Activated CD4-positive, alpha-beta memory T cell treated with anti-CD3 and anti-CD28 coated beads for 36 hours (primary cell): ENCODE data around the gene TCF7L1. TPM values are rescaled to one million over a fixed set of nuclear protein-coding genes. Genes with fewer than 3 reads are reported as not detected.

Experiments used
- CTCF ChIA-PET: fragments of 350-600 bp; sonication (Branson Sonifier 250); formaldehyde crosslinking; loops from one replicate; lab custom pipeline; 2021; ENCODE audit warnings: antibody characterized with exemption, inconsistent platforms; lab: Charles Lee
- POLR2A ChIA-PET: fragments of 350-600 bp; sonication (Branson Sonifier 250); formaldehyde crosslinking; loops from one replicate; lab custom pipeline; 2021; ENCODE audit warnings: antibody characterized with exemption; lab: Charles Lee
- DNase-seq: peaks from one replicate; pipeline ENCODE4 v3.0.0-alpha.2; 2020
- H3K27ac Mint-ChIP-seq: one replicate; pipeline ENCODE4 v1.8.0; 2021; ENCODE audit warnings: mixed read lengths
- H3K27me3 Mint-ChIP-seq: one replicate; pipeline ENCODE4 v1.8.0; 2021; ENCODE audit warnings: mixed read lengths
- H3K36me3 Mint-ChIP-seq: one replicate; pipeline ENCODE4 v1.8.0; 2021; ENCODE audit warnings: mixed read lengths
- H3K4me1 Mint-ChIP-seq: one replicate; pipeline ENCODE4 v1.8.0; 2021; ENCODE audit warnings: low read depth, mixed read lengths
- H3K4me3 Mint-ChIP-seq: one replicate; pipeline ENCODE4 v1.8.0; 2021; ENCODE audit warnings: mild to moderate bottlenecking, mixed read lengths
- H3K9me3 Mint-ChIP-seq: one replicate; pipeline ENCODE4 v1.8.0; 2021; ENCODE audit warnings: mixed read lengths
- intact Hi-C: fragments of 100-400 bp; cut with micrococcal nuclease; formaldehyde crosslinking; loops from one replicate; pipeline ENCODE4 v1.15.1; 2023
- total RNA-seq, 2 experiments: library from RNA; stranded (reverse); gene quantifications; one replicate each; pipeline ENCODE4 v1.2.3, GENCODE V29; 2021

The TCF7L1 gene
- total RNA-seq, 2 experiments from 2014 or later, result 0.07 TPM; not detected in 1

GRCh38 chr2:85216927-85217326, 83.7 kb downstream of the TCF7L1 start:
- no peaks in the 10 kb centered on the region for H3K4me1 Mint-ChIP-seq
- no peak for DNase-seq
- intact Hi-C loops, result no loop called here
- no peaks in the 10 kb centered on the region for H3K9me3 Mint-ChIP-seq
- ChIA-PET CTCF (no interaction called here), POLR2A (no interaction called here)
- H3K27me3 Mint-ChIP-seq, result peaks cover 16% of the 10 kb centered on the region
- H3K36me3 Mint-ChIP-seq, result no peaks in the 10 kb centered on the region
- H3K4me3 Mint-ChIP-seq, result no peak overlapping the region
- no peak overlapping the region for H3K27ac Mint-ChIP-seq

GRCh38 chr2:85221067-85221691, 88.0 kb downstream of the TCF7L1 start:
- POLR2A ChIA-PET, result no interaction called here
- Mint-ChIP-seq H3K27me3 (peaks cover 17% of the 10 kb centered on the region), H3K36me3 (no peaks in the 10 kb centered on the region), H3K4me3 (no peak overlapping the region), H3K4me1 (no peaks in the 10 kb centered on the region), H3K9me3 (no peaks in the 10 kb centered on the region), H3K27ac (no peak overlapping the region)
- CTCF ChIA-PET, result interaction anchor here (1.5 kb wide), 1 partner anchor 79 kb away, joined by 3 read pairs; no protein-coding TSS in a partner anchor
- DNase-seq, result no peak
- intact Hi-C loops, result no loop called here

- Mint-ChIP-seq H3K27ac (no peak overlapping the region), H3K9me3 (no peaks in the 10 kb centered on the region), H3K36me3 (no peaks in the 10 kb centered on the region), H3K4me3 (no peak overlapping the region), H3K27me3 (peaks cover 13% of the 10 kb centered on the region), H3K4me1 (no peaks in the 10 kb centered on the region)
- POLR2A ChIA-PET, result no interaction called here
- intact Hi-C loops, result no loop called here
- CTCF ChIA-PET, result no interaction called here
- no peak for DNase-seq
Observed at GRCh38 chr2:85222792-85223191, 89.6 kb downstream of the TCF7L1 start.

- POLR2A ChIA-PET, result no interaction called here
- Mint-ChIP-seq H3K9me3 (no peaks in the 10 kb centered on the region), H3K4me1 (peaks cover 2% of the 10 kb centered on the region), H3K27me3 (peaks cover 13% of the 10 kb centered on the region), H3K36me3 (no peaks in the 10 kb centered on the region), H3K4me3 (no peak overlapping the region), H3K27ac (no peak overlapping the region)
- DNase-seq, result no peak
- intact Hi-C loops, result no loop called here
- CTCF ChIA-PET, result interaction anchor here (1.0 kb wide), 1 partner anchor 74 kb away, joined by 4 read pairs; no protein-coding TSS in a partner anchor
Observed at GRCh38 chr2:85226783-85227182, 93.6 kb downstream of the TCF7L1 start.

- no peaks in the 10 kb centered on the region for H3K36me3 Mint-ChIP-seq
- peaks cover 2% of the 10 kb centered on the region for H3K4me1 Mint-ChIP-seq
- no peaks in the 10 kb centered on the region for H3K9me3 Mint-ChIP-seq
- intact Hi-C loops, result no loop called here
- no peak overlapping the region for H3K27ac Mint-ChIP-seq
- no peak for DNase-seq
- ChIA-PET POLR2A (no interaction called here), CTCF (interaction anchor here (1.2 kb wide), 1 partner anchor 70 kb away, joined by 3 read pairs; no protein-coding TSS in a partner anchor)
- H3K27me3 Mint-ChIP-seq, result peaks cover 7% of the 10 kb centered on the region
- H3K4me3 Mint-ChIP-seq, result no peak overlapping the region
Observed at GRCh38 chr2:85230679-85231467, 97.7 kb downstream of the TCF7L1 start.

GRCh38 chr2:85231468-85231805, 98.2 kb downstream of the TCF7L1 start:
- ChIA-PET CTCF (interaction anchor here (1.2 kb wide), 1 partner anchor 69 kb away, joined by 3 read pairs; no protein-coding TSS in a partner anchor), POLR2A (no interaction called here)
- Mint-ChIP-seq H3K36me3 (no peaks in the 10 kb centered on the region), H3K27me3 (peaks cover 9% of the 10 kb centered on the region), H3K9me3 (no peaks in the 10 kb centered on the region), H3K27ac (no peak overlapping the region), H3K4me3 (no peak overlapping the region), H3K4me1 (peaks cover 2% of the 10 kb centered on the region)
- intact Hi-C loops, result no loop called here
- no peak for DNase-seq

- no peak overlapping the region for H3K4me3 Mint-ChIP-seq
- H3K27ac Mint-ChIP-seq, result no peak overlapping the region
- POLR2A ChIA-PET, result no interaction called here
- intact Hi-C loops, result no loop called here
- no peaks in the 10 kb centered on the region for H3K36me3 Mint-ChIP-seq
- no peaks in the 10 kb centered on the region for H3K9me3 Mint-ChIP-seq
- DNase-seq, result no peak
- peaks cover 11% of the 10 kb centered on the region for H3K27me3 Mint-ChIP-seq
- CTCF ChIA-PET, result no interaction called here
- peaks cover 2% of the 10 kb centered on the region for H3K4me1 Mint-ChIP-seq
Observed at GRCh38 chr2:85231952-85232351, 98.8 kb downstream of the TCF7L1 start.

GRCh38 chr2:85234868-85235267, 101.7 kb downstream of the TCF7L1 start:
- no peak for DNase-seq
- no peaks in the 10 kb centered on the region for H3K9me3 Mint-ChIP-seq
- CTCF ChIA-PET, result no interaction called here
- peaks cover 2% of the 10 kb centered on the region for H3K4me1 Mint-ChIP-seq
- POLR2A ChIA-PET, result no interaction called here
- H3K4me3 Mint-ChIP-seq, result no peak overlapping the region
- intact Hi-C loops, result no loop called here
- no peak overlapping the region for H3K27ac Mint-ChIP-seq
- no peaks in the 10 kb centered on the region for H3K36me3 Mint-ChIP-seq
- H3K27me3 Mint-ChIP-seq, result peaks cover 16% of the 10 kb centered on the region

- CTCF ChIA-PET, result no interaction called here
- peaks cover 2% of the 10 kb centered on the region for H3K4me1 Mint-ChIP-seq
- POLR2A ChIA-PET, result no interaction called here
- no peak overlapping the region for H3K4me3 Mint-ChIP-seq
- H3K27me3 Mint-ChIP-seq, result peaks cover 16% of the 10 kb centered on the region
- H3K36me3 Mint-ChIP-seq, result no peaks in the 10 kb centered on the region
- intact Hi-C loops, result no loop called here
- H3K27ac Mint-ChIP-seq, result no peak overlapping the region
- H3K9me3 Mint-ChIP-seq, result no peaks in the 10 kb centered on the region
- DNase-seq, result no peak
Observed at GRCh38 chr2:85235281-85235680, 102.1 kb downstream of the TCF7L1 start.

GRCh38 chr2:85236084-85236483, 102.9 kb downstream of the TCF7L1 start:
- H3K4me3 Mint-ChIP-seq, result no peak overlapping the region
- H3K27me3 Mint-ChIP-seq, result peaks cover 16% of the 10 kb centered on the region
- DNase-seq, result no peak
- ChIA-PET CTCF (no interaction called here), POLR2A (no interaction called here)
- no peaks in the 10 kb centered on the region for H3K9me3 Mint-ChIP-seq
- intact Hi-C loops, result no loop called here
- H3K27ac Mint-ChIP-seq, result no peak overlapping the region
- H3K36me3 Mint-ChIP-seq, result no peaks in the 10 kb centered on the region
- H3K4me1 Mint-ChIP-seq, result peaks cover 2% of the 10 kb centered on the region

GRCh38 chr2:85237849-85238565, 104.8 kb downstream of the TCF7L1 start:
- no peak for DNase-seq
- intact Hi-C loops, result no loop called here
- ChIA-PET POLR2A (no interaction called here), CTCF (no interaction called here)
- H3K36me3 Mint-ChIP-seq, result no peaks in the 10 kb centered on the region
- peaks cover 14% of the 10 kb centered on the region for H3K27me3 Mint-ChIP-seq
- no peaks in the 10 kb centered on the region for H3K9me3 Mint-ChIP-seq
- H3K4me1 Mint-ChIP-seq, result no peaks in the 10 kb centered on the region
- H3K27ac Mint-ChIP-seq, result no peak overlapping the region
- no peak overlapping the region for H3K4me3 Mint-ChIP-seq

- ChIA-PET CTCF (no interaction called here), POLR2A (no interaction called here)
- H3K4me1 Mint-ChIP-seq, result no peaks in the 10 kb centered on the region
- H3K27me3 Mint-ChIP-seq, result peaks cover 14% of the 10 kb centered on the region
- H3K36me3 Mint-ChIP-seq, result no peaks in the 10 kb centered on the region
- intact Hi-C loops, result no loop called here
- DNase-seq, result no peak
- no peak overlapping the region for H3K27ac Mint-ChIP-seq
- H3K9me3 Mint-ChIP-seq, result no peaks in the 10 kb centered on the region
- no peak overlapping the region for H3K4me3 Mint-ChIP-seq
Observed at GRCh38 chr2:85238607-85239006, 105.4 kb downstream of the TCF7L1 start.
